ENCODE results near the gene DOHH.

GRCh38 chr19:3494051-3494450, 6.4 kb downstream of the DOHH start:
- TF ChIP-seq CTCF (conservative IDR thresholded peaks at IDR 0.05; ENCODE audit: low read depth in 2 of 2) = no peak
- no peak for TF ChIP-seq POLR2AphosphoS5 (IDR thresholded peaks at IDR 0.05; ENCODE audit: low read depth)
- TF ChIP-seq JUNB (IDR thresholded peaks at IDR 0.05; ENCODE audit: unreplicated experiment) = no peak
